Measurements from ENCODE around the gene S100A16.

The S100A16 gene

GRCh38 chr1:153560241-153560640 lies 52.7 kb downstream of the S100A16 start:
- no peak for DNase-seq

GRCh38 chr1:153557877-153558276 lies 55.1 kb downstream of the S100A16 start:
- DNase-seq: no peak

All from stimulated activated CD4-positive, alpha-beta T cell treated with anti-CD3 and anti-CD28 coated beads, Interleukin-2, amount 100 ng/mL, for 24 hours (primary cell).